GM21737 (cell line): ENCODE results near the gene HEPACAM.

ENCODE experiments used
- ATAC-seq: cut with Tn5 transposase; IDR thresholded peaks from one replicate; pipeline ENCODE4 v1.9.1; 2021; ENCODE audit warnings: mild to moderate bottlenecking, moderate library complexity; ENCODE audit not compliant: unreplicated experiment

HEPACAM gene

DNA sequence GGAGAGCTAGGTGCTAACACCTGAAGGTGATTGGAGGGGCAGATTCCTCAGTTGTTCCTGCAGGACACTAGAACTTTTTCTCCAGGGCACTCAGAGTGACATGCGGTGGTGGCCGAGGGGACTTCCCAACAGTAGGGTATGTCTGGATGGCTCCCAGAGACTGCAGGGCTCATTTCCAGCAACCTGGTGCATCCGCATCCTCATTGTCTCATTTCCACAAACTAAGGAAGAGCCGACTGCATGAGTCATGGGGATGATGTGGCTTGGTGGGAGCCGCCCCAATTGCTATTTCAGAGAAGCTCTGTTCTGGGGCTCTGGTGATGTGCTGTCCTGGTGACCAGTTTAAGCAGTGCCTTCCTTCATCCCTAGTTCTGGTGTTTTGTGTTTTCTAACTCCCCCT, 35.4 kb downstream of the HEPACAM start:
- ATAC-seq: no peak

DNA sequence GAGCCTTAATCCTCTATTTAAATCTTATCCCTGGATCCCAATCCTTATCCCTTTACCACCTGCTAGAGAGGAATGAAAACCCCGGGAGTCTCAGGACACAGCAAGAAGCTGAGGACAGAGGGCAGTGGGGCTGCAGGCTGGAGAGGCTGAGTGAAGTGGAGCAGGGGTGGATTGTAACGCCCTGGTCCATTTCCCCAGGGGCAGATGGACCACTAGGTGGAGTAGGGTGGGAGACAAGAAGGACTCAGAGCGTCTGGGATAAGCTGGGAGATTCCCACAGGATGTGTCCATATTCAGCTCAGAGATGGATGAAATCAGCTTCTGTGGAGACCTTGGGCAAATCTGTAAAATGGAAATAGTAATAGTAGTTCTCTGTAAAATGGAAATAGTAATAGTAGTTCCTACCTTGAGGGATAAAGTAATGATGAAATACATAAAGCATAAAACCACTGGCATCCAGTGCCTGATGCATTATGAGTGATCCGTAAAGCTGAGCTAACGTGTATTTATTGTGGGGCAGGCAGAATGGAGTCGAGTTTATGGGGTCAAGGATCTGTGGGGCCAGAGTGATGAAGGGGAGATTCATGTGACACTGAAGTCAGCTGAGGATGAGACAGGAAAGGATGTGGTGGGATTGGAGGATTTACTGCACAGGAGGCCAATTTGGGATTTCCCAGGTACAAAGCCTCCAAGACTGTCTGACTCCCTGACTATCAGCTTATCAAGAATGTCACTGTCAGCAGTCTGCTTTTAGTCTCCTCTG, 36.3 kb downstream of the HEPACAM start:
- ATAC-seq: no peak

DNA sequence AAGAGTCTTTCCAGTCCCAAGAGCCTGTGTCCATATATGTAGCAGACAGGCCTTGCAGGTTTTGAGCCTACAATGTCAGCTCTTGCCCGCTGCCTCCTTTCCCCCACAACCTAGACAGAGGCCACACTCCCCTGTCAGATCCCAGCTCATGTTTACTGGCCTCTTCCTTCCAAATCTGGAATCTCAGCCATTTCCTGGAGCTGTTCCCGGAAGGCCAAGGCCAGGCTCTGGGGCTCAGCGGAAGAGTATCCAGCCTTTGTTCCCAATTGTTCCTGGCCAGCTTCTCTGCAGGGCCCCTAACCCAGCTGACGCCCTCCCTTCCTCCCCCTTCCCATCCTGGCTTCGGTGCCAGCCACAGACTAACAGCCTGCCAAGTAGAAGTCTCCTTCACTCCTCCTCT, 37.1 kb downstream of the HEPACAM start:
- ATAC-seq: no peak

DNA sequence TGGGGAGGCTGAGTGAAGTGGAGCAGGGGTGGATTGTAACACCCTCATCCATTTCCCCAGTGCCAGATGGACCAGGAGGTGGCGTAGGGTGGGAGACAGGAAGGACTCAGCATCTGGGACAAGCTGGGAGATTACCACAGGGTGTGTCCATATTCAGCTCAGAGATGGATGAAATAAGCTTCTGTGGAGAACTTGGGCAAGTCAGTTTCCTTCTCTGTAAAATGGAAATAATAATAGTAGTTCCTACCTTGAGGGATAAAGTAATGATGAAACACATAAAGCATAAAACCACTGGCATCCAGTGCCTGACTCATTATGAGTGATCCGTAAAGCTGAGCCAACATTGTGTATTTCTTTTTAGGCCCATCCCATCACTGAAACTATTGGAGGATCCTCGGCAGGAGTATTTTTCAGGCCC, 37.6 kb downstream of the HEPACAM start:
- ATAC-seq: no peak

DNA sequence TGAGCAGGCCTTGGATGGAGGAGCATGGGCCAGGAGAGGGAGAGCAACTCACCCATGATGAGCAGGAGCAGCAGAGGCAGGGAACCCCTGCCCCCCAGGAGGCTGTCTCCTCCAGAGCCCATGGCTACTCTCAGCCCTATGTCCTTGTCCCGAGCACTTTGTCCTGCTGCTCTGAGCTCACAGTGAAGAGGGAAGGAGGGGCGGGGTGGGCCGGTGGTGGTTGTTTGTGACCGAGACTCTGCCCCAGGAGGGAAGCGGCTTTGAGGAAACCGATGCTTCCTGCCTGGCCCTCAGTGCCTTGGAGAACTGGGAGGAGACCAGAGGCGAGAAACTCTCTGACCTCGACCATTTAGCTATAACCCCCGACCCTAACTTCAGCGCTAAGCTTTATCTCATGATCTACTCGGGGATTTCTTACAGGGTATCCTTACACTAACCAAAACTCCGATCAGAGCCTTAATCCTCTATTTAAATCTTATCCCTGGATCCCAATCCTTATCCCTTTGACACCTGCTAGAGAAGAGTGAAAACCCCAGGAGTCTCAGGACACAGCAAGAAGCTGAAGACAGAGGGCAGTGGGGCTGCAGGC, 38.1 kb downstream of the HEPACAM start, which contains the start of gene ROBO4:
ROBO4 (minus strand) TSS at position 192 of the 589 bp plus-strand sequence; CDS start at position 122, 70 bp downstream.
- ATAC-seq: no peak

DNA sequence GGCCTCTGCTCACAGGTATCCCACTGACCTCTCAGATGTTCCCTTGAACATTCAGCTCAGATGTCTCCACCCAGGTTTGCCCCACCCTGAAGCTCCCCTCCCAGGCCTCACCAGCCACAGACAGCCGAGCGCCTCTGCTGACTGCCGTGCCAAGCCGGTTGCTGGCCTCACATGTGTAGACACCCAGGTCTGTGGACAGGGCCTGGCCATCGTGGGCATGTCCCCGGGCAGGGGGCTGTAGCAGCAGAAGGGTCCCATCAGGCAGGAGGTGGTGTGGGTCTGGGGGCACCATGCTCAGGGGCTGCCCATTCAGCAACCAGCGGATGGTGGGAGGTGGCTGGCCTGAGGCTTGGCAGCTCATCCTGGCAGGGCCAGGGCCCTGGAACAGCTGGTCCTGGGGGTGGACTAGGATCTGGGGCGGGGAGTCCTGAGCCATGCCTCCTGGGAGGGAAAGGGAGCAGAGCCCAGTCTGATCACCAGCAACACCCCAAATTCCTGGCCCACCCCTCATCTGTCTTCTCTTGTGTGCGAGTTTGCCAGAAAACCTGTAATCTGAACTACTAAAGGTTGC, 38.9 kb downstream of the HEPACAM start:
- no peak for ATAC-seq

DNA sequence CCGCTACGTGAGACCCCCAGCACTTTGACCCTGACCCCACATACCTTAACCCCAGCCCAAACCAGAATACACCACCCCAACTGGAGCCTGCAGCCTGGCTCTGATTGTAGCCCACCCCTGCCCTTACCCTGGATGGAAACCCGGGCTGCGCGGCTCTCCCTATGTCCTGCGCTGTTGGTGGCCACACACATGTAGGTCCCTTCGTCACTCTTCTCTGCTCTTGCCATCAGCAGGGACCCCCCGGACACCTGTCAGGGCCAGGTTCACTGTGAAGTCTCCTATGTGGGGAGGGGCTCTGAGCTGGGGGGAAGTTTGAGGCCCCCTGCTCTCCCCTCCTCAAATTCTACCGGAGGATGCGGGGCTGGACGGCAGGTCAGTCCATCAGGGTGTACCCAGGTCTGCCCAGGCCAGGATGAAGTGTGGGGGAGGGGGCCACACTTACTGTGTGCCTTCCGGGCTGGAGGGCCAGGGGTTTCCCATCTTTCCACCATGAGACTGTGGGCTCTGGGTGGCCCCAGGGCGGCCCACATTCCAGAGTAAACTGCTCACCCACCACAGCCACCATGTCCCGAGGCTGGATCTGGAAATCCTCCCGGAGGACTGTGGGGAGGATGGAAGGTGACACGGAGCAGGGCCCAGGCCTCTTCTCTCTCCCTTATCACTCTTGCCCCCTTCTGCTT, 39.6 kb downstream of the HEPACAM start:
- no peak for ATAC-seq

DNA sequence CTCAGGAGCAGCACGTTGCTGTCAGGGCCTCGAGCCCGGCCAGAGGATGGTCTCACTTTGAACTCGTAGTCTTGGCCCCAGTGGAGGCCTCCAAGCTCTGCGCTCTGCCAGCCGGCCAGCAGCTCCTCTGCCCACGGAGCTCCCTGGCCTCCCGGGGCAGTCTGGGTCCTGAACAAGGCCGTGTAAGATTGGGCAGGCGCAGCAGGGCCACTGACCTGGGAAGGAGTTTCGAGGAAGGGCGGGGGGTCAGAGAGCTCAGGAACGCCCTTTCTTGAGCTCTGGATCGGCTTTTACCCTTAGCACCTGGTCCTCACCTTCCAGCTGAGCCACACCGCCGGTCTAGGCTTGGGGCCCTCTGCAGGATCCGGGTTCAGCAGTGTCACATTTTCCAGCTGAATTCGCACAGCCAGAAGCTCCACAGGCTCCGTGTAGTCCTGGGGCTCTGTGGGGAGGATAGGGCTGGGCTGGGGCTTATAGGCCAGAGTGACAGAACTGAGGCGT, 40.3 kb downstream of the HEPACAM start:
- no peak for ATAC-seq

DNA sequence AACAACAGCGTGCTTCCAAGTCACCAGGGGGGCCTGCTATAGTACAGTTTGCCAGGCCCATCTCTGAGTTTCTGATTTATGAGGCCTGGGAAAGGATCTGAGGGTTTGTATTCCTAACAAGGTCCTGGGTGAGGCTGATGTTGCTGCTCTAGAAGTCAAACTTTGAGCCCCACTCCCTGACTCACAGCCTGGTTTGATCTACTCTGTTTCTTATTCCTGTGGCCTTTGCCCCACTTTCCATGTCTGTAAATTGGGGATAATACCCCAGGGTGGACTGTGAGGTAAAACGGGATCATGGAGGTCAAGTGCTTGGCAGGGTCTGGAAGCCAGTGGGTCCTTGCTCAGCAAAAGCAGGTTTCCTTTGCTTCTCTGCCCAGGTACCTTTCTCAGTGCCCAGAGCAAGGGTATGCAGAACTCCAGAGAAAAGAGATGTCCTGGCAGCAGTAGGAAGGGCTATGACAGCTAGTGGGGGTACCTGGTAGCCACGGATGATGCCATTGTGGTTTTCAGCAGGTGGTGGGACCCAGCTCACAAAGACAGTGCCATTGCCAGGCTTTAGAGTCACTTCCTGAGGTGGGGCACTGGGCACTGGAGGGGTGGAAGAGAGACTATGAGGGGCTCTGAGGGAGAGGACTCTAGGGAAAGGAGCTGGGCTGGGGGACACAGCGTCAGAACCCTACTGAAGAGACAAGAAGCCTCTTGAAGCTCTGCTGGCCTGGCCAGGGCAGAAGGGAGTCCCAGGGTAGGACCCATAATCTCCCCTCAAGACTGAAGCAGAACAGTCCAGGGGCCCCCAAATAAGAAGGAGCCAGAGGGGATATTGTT, 41.0 kb downstream of the HEPACAM start:
- ATAC-seq: no peak

DNA sequence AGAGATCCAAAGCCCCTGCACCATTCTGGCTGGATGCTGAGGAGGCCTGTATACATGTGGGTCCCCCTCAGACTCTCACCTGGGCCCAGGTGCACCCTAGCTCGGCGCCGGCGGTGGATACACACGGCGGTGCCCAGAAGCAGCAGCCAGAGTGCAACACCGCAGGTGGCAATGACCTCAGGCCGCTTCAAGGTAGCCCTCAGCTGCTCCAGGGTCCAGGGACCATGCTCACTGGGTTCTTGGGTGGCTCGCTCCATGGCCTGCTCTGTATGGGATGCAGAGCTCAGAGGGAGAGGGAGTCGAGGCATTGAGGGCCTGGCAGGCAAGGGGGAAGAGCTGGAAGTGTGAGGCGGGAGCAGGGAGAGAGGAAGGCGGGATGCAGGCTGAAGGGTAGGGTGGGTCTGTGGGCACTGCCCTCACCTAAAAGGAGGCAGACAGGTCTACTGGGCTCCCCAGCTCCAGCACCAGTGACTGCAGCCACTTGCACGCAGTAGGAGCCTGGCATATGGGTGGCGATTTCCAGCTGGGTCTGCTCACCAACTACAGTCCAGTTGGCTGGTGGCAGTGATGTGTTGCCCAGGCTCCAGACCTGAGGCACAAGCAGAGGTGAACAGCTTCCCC, 42.0 kb downstream of the HEPACAM start:
- ATAC-seq: no peak

DNA sequence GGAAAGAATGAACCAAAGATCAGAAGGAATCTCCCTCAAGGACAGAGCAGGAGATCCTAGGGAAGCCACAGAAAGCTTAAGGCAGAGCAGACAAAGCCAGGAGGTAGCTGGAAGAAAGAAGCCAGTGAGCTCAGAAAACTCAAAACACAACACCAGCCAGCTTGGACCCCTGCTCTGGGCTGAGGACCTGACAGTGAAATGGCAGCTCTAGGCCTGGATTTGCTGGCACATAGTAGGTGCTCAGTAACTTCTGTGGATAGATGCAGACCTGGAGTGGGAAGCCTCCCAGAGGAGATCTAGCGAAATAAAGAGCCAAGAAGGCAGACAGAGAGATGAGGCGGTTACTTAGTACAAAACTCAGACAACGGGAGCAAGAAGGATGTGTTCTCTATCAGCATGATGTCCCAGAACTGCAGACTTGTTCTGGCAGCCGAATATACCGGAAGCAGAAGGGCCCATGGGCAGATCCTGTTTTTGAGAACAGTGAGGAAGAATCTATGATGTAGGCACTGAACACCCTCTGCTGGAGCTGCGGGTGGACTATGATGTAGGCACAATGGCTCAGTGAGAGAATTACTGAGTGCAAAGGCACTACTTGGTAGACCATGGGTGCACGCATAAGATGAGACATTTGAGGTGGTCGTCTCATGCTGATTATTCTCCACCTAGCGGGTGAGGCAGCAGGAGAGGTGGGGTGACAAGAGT, 42.9 kb downstream of the HEPACAM start:
- ATAC-seq: no peak

DNA sequence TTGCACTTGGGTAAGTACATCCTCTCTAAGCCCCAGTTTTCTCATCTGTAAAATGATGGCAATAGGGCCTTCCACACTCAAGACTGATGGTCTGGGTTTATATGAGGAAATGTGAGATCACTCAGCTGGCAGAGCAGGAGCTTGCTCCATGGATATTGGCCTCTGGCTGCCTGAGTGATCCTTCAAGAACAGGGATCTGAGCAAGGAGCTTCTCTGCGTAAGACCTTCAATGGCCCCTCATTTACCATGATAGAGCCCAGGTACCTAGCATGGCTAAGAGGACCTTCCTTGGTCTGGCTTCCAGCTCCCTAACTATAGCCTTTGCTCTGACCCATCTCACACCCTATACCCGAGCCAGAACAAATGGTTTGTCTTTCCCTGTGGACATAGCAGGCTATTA, 43.7 kb downstream of the HEPACAM start:
- ATAC-seq: no peak

DNA sequence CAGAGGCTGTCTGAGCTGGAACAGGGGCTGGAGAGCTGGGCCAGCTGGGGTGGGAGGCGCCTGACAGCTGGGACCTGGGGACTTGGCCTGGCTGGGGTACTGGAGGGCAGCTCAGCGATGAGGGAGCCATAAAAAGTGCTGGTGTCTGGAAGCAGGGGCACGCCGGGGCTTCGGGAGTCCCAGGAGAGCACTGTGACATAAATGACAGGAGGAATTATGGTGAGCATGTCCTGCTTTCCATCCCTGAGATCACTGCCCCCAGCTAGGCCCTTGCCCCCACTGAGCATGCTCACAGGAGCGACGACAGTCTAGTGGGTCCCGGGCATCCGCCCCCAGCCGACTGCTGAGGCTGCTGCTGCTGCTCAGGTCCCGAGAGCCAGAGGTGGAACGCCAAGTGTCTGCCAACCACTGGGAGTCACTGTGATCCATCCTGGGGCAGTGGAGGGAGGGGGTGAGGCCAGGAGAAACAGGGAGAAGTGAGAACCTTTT, 44.4 kb downstream of the HEPACAM start:
- ATAC-seq: no peak

DNA sequence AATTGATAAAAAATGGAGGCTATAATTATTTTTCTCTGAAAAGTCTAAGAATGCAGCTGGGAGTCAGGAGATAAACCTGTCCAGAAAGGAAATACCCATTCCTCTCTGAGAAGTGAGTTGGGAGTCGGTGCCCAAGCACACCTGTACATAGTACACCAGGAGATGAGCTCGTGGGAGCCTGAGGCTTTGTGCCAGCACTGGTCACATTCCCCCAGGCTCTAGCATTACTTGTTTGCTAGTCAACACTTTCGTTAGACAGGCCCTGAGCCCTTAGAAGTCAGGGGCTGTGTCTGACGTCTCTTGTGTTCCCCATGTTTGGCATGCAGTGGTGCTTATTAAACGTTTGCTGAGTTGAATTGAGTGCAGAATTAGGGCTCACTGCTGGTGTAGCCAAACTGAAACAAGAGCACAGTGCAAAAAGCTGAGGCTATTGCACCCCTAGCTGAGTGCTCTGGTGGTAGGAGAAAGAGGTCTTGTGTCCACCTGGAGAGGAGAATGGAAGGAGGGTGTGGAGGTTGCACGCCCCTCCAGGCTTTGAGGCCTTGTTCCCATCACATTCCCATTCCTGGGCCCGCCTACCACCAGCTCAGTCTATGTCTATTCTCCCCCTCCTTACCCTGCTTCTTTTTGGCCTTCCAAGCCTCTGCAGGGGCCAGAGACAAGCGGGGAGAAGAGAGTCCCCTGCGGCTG, 45.0 kb downstream of the HEPACAM start:
- ATAC-seq: no peak

DNA sequence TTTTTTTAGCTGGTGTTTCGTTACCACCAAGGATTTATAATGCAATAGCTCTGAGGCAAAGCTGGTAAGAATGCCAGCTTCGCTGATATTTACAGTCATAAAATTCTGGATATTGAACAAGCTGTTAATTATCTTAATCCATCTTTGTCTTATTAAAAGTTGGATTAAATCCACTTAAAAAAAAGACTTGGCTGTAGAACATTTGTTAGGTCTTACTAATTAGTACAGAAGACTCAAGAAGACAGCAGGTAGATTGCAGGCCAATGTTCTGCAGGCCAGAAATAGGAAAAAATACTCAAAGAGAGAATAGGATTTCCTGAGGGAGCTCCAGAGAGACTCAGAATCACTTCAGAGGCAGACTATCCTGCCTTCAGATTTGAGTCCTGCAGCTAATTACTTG, 45.7 kb downstream of the HEPACAM start:
- ATAC-seq: no peak

DNA sequence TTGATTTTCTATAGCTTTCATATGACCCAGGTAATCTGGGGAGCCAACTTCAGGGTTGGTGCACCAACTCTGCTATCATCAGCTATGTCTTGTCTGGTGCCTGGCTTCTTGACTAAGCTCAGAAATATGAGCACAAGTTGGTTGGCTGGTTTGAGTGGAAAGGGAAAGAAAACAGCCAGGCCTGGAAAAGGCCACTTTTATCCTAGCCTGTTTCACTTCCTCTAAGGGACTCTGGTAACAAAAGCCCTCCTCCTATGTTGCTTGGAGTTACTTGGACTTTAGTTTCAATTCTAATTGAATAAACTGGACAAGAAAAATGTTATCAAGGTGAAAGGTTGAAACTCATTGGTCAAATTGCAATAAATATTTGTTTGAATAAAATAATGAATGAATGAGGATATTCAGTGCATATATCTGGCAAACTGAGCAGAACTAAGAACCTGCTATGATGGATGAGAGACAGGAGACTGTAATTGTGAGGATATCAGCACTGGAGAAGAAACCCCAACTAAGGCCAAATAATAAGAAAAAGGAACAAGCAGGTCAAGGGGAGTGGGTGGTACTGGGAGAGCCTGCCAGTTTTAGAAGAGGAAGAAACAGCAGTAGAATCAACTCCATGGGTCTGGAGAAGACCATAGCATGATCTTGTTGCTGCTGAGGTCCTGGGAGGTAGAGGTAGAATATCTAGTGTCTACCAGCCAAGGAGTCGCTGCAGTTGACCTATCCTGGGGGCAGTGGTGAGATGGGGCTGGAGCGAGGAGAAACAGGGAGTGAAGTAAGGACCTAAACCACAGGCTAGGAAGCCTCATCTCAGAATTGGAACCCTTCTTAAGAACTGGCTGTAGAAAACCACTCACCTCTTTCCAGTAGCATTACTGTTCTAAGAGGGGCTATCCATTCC, 46.4 kb downstream of the HEPACAM start:
- ATAC-seq: no peak

DNA sequence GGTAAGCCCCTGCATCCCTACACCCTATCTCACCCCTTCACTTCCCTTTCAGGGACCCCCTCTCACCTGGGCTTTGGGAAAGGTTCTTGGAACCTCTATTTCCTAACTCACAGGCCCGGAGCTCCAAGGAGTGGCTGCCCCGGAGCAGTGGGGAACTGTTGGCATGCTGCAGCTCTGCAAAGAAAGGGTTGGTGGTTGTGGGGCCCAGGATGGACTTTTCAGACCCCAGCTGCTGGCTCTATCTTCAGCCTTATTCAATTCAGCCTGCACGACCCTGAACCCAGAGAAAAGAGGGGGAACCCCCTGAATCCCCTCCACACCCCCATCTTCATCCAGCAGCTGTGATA, 48.2 kb downstream of the HEPACAM start:
- no peak for ATAC-seq
